GM10266 (cell line): ENCODE data around the gene MTA2.

Source experiments
- DNase-seq: peaks from one replicate; pipeline ENCODE4 v3.0.0; 2012; ENCODE audit errors: extremely low spot score
- TF ChIP-seq, protein P1 (sequence below): IDR thresholded peaks from 2 replicates; pipeline ENCODE4 v1.5.1; 2012; ENCODE audit warnings: mild to moderate bottlenecking, low read depth; ENCODE audit not compliant: control insufficient read depth, insufficient read depth; ENCODE audit errors: missing control alignments

MTA2 gene

DNA sequence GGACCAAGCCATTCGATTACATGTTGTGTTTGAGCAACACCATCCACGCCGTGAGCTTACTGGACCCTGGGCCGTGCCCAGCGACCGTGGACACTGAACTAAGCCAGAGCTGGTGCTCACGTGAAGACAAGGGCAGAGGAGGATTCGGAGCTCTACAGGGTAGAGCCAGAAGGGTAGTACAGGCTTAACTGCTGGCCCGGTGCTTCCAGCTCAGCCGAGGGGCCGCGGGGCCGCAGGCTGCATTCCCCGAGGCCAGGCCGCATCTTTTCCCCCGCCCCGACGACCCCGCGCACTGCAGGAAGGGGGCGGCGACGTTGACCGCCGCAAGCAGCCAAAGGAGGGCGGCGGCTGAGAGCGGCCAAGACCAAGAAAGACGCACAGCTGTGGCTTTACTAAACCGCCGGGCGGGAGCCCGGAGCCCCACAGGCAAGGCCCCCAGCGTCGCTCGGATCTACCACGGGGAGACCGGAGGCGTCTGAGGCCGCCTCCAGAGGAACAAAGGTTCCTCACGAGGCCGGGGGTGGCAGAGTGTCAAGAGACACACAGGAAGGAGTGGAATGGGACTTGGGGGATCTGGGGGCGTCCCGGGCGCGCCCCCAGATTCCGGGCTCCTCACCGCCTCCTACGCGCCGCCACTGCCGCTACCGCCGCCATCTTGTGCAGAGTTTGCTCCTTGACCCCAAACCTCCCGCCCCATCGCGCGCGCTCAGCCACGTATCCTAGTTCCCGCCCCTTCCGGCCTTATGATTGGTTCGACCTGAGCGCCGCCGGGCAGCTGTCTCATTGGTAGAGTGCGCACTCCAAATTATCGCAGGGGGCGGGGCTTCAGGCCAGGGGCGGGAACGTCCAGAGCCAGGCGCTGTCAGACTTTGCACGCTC lies 44.5 kb upstream of the MTA2 start, which contains the start of gene GANAB:
TSS of gene GANAB (minus strand) at position 668 of the 879 bp plus-strand sequence. CDS start at position 654, 14 bp downstream.
- DNase-seq = peak; percentile 99
- TF ChIP-seq, protein P1, sequence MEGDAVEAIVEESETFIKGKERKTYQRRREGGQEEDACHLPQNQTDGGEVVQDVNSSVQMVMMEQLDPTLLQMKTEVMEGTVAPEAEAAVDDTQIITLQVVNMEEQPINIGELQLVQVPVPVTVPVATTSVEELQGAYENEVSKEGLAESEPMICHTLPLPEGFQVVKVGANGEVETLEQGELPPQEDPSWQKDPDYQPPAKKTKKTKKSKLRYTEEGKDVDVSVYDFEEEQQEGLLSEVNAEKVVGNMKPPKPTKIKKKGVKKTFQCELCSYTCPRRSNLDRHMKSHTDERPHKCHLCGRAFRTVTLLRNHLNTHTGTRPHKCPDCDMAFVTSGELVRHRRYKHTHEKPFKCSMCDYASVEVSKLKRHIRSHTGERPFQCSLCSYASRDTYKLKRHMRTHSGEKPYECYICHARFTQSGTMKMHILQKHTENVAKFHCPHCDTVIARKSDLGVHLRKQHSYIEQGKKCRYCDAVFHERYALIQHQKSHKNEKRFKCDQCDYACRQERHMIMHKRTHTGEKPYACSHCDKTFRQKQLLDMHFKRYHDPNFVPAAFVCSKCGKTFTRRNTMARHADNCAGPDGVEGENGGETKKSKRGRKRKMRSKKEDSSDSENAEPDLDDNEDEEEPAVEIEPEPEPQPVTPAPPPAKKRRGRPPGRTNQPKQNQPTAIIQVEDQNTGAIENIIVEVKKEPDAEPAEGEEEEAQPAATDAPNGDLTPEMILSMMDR = no peak

DNA sequence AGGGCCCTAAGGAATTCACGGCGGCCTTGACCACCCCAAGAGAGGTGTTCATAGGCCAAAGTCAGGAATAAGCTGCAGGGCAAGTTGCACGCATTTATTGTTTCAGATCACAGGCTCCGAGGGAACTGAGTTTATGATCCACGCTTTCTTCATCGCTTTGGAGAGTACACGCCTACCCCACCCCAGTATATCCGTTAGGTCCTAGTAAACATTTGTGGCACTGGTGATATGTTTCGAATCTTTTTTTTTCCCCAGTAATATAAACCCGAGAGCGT lies 43.9 kb upstream of the MTA2 start:
- TF ChIP-seq, protein P1 = no peak

DNA sequence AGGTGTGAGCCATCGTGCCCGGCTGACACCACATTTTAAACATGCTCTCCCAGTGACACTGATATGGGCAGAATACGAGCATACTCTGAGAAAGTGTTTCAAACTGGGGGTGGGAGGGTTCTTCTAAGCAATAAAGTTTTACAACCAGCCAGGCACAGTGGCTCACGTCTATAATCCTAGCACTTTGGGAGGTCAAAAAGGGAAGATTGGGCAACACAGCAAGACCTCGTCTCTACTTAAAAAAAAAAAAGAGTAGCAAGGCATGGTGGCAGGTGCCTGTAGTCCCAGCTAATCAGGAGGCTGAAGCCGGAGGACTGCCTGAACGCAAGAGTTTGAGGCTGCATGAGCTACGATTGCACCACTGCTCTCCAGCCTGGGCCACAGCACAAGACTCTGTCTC lies 42.6 kb upstream of the MTA2 start:
- no peak for DNase-seq
- TF ChIP-seq, protein P1 = no peak

More for the DNA sequence above, 43.9 kb upstream of the MTA2 start:
- no peak for DNase-seq

GRCh38 chr11:62632492-62632891 lies 30.8 kb upstream of the MTA2 start:
- TF ChIP-seq, protein P1 = no peak
- no peak for DNase-seq

GRCh38 chr11:62627713-62628112 lies 26.0 kb upstream of the MTA2 start:
- TF ChIP-seq, protein P1 = no peak
- no peak for DNase-seq

DNA sequence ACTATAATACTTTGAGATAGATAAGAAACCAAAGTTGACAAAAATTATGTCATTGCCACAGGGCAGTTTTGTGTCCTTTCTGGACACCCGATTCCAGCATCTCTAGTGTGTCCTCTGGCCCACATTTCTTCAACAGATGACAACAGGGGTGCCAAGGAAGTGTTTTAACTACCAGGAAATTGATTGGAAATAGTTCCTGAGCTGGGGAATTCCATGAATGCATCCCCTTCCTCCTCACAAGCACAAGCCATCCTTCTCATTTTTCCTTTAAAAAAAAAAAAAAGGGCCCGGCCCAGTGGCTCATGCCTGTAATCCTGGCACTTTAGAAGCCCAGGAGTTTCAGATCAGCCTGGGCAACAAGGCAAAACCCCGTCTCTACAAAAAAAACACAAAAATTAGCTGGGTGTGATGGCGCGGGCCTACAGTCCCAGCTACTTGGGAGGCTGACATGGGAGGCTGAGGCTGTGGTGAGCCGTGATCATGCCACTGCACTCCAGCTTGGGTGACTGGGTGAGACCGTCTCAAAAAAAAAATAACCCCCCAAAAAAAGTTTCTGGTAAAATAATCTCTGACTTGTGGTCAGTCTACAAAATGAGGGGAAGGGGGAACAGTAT lies 20.9 kb upstream of the MTA2 start:
- DNase-seq = no peak
- TF ChIP-seq, protein P1 = no peak
